Subcutaneous abdominal adipose tissue (tissue), 5 donors: Measurements from ENCODE around the gene INAVA.

Source experiments
- H3K27ac ChIP-seq: one replicate; pipeline ENCODE4 v1.7.0; 2013; ENCODE audit warnings: low read depth, mild to moderate bottlenecking, inconsistent platforms, low read length, moderate library complexity
- H3K27me3 ChIP-seq, 5 donors: one replicate each; pipeline ENCODE4 v1.7.0; 2013; ENCODE audit warnings: low read length in 5 of 5, inconsistent platforms in 1 of 5; ENCODE audit not compliant: control insufficient read depth in 5 of 5, insufficient read depth in 4 of 5
- H3K36me3 ChIP-seq, 5 donors: one replicate each; pipeline ENCODE4 v1.7.0; 2013; ENCODE audit warnings: low read length in 5 of 5; ENCODE audit not compliant: control insufficient read depth in 5 of 5, insufficient read depth in 5 of 5
- H3K4me1 ChIP-seq, 5 donors: one replicate each; pipeline ENCODE4 v1.7.0; 2013; ENCODE audit warnings: low read length in 5 of 5, mild to moderate bottlenecking in 3 of 5, moderate library complexity in 1 of 5; ENCODE audit not compliant: control insufficient read depth in 5 of 5, insufficient read depth in 5 of 5
- H3K4me3 ChIP-seq, 5 donors: one replicate each; pipeline ENCODE4 v1.7.0; 2013; ENCODE audit warnings: low read length in 5 of 5, low read depth in 1 of 5
- H3K9ac ChIP-seq, 5 donors: one replicate each; pipeline ENCODE4 v1.7.0; 2013; ENCODE audit warnings: low read length in 5 of 5, mild to moderate bottlenecking in 4 of 5, moderate library complexity in 3 of 5
- H3K9me3 ChIP-seq, 5 donors: one replicate each; pipeline ENCODE4 v1.7.0; 2013; ENCODE audit warnings: low read length in 5 of 5; ENCODE audit not compliant: control insufficient read depth in 5 of 5
- donor health status: healthy.
- donor health status: healthy.
- donor health status: healthy.
- donor health status: healthy.
- donor health status: healthy.

INAVA gene

DNA sequence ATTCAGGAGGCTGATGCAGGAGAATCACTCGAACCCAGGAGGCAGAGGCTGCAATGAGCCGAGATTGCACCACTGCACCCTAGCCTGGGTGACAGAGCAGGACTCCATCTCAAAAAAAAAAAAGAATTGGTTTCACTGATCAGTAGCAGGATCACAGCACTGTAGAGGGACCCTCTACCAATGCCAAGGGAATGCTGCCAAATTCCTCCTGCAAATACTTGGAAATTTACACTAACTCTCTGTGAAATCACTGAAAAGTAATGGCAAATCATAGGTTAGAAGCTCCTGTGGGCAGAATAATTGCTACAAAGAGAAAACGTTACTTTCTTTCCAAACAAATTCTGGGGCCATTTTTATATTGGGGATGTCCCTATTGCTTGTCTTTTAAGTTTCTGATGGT lies 28.6 kb upstream of the INAVA start:
- Histone ChIP-seq H3K9me3 (no peaks in the 10 kb centered on the region), H3K4me1 (no peaks in the 10 kb centered on the region), H3K9ac (no peak overlapping the region), H3K27me3 (peaks cover 8 to 17% (median 13%) of the 10 kb centered on the region in 5 donors), H3K27ac (no peak overlapping the region), H3K4me3 (no peak overlapping the region), H3K36me3 (peaks cover 3 to 17% (median 12%) of the 10 kb centered on the region in 5 donors)

DNA sequence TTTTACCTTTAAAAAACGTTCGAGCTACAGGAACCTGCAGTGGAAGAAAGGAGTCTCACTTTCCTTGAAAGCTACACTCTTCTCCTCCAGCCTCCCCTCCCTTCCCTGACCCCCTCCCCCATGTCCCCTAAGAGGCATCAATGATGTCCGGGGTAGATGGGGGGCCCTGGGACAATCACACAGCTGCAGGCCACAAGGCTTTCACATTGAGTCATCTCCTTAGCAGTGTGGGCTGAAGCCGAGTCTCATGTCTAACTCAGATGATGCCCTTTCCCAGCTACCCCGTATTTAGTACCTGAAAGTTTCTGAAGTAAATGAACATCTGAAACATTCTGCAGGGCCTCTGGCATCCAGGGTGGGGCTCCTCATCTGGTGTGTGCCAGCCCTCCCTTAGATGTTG lies 28.2 kb upstream of the INAVA start:
- Histone ChIP-seq H3K4me3 (no peak overlapping the region), H3K9me3 (no peaks in the 10 kb centered on the region), H3K27ac (no peak overlapping the region), H3K27me3 (peaks cover 11 to 21% (median 16%) of the 10 kb centered on the region in 5 donors), H3K9ac (no peak overlapping the region), H3K4me1 (no peaks in the 10 kb centered on the region), H3K36me3 (peaks cover 3 to 17% (median 12%) of the 10 kb centered on the region in 5 donors)

DNA sequence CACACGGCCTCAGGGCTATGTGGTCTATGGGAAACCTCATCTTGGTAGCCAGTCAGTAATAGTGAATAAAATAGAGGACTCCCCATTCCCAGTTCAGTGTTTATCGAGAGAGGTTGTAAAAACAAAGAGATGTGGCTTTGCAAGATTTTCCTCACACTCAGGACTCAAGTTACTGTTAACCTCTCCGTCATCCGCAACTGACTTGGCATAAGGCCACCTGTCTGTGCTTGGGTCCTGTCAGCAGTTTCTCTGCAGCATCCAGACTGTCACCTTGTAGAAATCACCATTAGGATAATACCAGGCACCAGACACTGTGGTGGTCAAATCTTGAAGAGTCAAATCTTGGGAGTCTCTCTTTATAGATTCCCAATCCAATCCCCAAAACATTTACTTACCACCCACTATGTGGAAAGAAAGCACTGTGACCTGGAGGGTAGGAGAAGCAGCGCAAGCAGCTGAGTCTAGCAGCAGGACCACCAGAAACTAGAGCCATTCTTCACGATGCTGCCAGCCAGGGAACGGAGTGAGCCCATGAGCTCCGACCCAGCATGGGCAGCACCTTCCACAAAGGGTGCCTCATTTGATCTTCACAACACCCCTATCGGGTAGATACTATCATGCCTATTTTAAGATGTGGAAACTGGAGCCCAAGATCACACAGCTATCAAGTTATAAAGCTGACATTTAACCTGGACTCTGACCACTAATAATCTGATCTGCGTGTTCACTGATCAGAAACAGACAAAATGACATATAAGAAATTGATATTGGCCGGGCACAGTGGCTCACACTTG lies 27.5 kb upstream of the INAVA start:
- no peak overlapping the region for H3K27ac ChIP-seq
- no peaks in the 10 kb centered on the region for H3K4me1 ChIP-seq
- peaks cover 18 to 27% (median 21%) of the 10 kb centered on the region in 5 donors for H3K27me3 ChIP-seq
- no peak overlapping the region for H3K4me3 ChIP-seq
- H3K9ac ChIP-seq: no peak overlapping the region
- H3K9me3 ChIP-seq: no peaks in the 10 kb centered on the region
- H3K36me3 ChIP-seq: peaks cover 3 to 16% (median 12%) of the 10 kb centered on the region in 5 donors

DNA sequence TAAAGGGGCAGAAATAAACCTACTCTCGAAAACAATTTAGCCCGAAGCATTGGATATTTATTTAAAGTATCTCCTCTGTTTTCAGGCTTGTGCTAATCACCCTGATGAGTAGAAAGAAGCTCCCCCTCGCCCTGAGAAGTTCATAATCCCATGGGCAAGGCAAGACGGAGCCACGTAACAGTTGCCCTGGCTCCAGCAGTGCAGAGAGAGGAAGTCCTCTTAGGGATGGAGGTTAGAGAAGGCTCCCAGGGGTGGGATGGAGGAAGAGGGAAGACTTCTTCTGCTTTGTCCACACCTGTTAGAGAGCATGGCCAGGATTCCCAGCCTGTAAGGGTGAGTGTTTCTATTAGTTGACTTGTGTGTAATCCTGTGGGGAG lies 25.3 kb upstream of the INAVA start:
- Histone ChIP-seq H3K27ac (no peak overlapping the region), H3K4me1 (peaks cover 0 to 15% (median 13%) of the 10 kb centered on the region in 5 donors), H3K27me3 (peaks cover 37 to 47% (median 41%) of the 10 kb centered on the region in 5 donors), H3K9me3 (no peaks in the 10 kb centered on the region), H3K36me3 (no peaks in the 10 kb centered on the region), H3K9ac (no peak overlapping the region), H3K4me3 (no peak overlapping the region)

DNA sequence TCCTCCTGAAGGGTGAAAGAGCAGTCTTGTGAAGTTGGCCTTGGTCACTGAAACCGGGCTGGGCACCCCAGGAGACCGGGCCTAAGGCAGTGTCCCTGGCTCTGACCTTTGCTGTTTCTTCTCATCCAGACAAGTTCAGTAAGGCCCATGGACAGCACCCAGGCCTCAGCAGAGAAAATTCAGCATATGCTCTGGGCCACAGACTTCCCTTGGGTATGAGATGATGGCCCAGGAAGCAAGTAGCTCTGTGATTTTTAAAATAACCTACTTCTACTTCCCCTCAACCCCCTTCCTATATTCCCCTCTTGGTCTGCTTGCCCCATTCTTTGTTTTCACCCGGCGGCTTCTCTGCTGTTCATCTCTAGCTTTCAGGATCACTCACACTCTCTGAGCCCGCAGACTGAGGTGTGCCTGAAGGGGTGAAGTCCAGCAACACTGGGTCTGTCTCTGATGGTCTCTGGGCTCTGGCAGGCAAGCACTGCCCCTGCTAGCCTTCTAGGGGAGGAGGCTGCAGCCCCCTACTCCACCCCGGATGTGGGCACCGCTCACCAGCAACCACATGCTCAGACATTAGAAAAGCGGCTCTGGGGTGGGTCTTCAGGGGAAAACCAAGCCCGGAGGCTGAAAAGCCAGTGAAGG lies 24.8 kb upstream of the INAVA start:
- H3K9ac ChIP-seq: no peak overlapping the region
- no peak overlapping the region for H3K27ac ChIP-seq
- H3K4me3 ChIP-seq: no peak overlapping the region
- H3K36me3 ChIP-seq: no peaks in the 10 kb centered on the region
- peaks cover 0 to 15% (median 13%) of the 10 kb centered on the region in 5 donors for H3K4me1 ChIP-seq
- no peaks in the 10 kb centered on the region for H3K9me3 ChIP-seq
- H3K27me3 ChIP-seq: peaks cover 39 to 52% (median 42%) of the 10 kb centered on the region in 5 donors

DNA sequence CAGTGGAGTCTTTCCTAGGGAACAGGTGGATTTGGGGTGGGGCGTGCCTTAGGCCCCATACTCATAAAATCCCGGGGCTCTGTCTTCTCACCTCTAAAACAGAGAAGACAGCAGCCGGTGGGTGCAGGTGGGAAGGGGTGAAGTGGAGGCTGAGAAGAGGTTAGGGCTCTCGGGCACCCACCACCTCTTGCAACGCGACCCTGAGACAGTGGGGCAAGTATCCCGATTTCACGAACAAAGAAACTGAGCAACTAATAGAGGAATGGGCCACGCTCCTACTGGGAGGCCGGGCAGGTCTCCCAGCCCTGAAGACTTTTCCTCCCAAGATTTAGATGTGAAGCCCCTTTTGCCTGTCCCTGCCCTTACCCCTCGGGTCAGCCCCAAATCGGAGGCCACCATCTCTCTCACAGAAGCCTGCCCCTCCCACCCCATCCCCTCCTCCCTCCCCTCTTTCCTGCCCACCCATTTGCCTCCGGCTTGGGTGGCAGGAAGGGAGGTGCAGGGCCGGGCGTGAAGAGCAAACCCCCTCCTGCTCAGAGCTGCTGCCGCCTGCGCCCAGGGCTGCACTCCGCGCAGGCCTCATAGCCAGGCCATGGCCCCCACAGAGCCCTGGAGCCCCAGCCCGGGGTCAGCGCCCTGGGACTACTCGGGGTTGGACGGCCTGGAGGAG lies 22.1 kb upstream of the INAVA start, which contains the start of gene GPR25:
Gene GPR25, plus strand, starts transcription at position 536 of the 670 bp plus-strand sequence. Its CDS starts 57 bp downstream, at position 593.
- peaks cover 0 to 15% (median 13%) of the 10 kb centered on the region in 5 donors for H3K4me1 ChIP-seq
- no peak within 1 kb of the TSS for H3K27ac ChIP-seq
- peak within 1 kb of the TSS in 4 of 5 donors; percentile 44 to 71 (median 60) for H3K4me3 ChIP-seq
- H3K27me3 ChIP-seq: peaks cover 39 to 57% (median 50%) of the 10 kb centered on the region in 5 donors
- no peaks in the 10 kb centered on the region for H3K9me3 ChIP-seq
- H3K9ac ChIP-seq: no peak within 1 kb of the TSS
- no peaks in the 10 kb centered on the region for H3K36me3 ChIP-seq

DNA sequence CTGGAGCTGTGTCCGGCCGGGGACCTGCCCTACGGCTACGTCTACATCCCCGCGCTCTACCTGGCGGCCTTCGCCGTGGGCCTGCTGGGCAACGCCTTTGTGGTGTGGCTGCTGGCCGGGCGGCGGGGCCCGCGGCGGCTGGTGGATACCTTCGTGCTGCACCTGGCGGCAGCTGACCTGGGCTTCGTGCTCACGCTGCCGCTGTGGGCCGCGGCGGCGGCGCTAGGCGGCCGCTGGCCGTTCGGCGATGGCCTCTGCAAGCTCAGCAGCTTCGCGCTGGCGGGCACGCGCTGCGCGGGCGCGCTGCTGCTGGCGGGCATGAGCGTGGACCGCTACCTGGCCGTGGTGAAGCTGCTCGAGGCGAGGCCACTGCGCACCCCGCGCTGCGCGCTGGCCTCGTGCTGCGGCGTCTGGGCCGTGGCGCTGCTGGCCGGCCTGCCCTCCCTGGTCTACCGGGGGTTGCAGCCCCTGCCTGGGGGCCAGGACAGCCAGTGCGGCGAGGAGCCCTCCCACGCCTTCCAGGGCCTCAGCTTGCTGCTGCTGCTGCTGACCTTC lies 21.5 kb upstream of the INAVA start:
- H3K4me1 ChIP-seq: peaks cover 0 to 15% (median 13%) of the 10 kb centered on the region in 5 donors
- no peaks in the 10 kb centered on the region for H3K9me3 ChIP-seq
- no peak overlapping the region for H3K27ac ChIP-seq
- no peak overlapping the region for H3K9ac ChIP-seq
- H3K27me3 ChIP-seq: peaks cover 41 to 62% (median 53%) of the 10 kb centered on the region in 5 donors
- H3K36me3 ChIP-seq: no peaks in the 10 kb centered on the region
- H3K4me3 ChIP-seq: peak overlapping the region in 4 of 5 donors; percentile 44 to 71 (median 60)

DNA sequence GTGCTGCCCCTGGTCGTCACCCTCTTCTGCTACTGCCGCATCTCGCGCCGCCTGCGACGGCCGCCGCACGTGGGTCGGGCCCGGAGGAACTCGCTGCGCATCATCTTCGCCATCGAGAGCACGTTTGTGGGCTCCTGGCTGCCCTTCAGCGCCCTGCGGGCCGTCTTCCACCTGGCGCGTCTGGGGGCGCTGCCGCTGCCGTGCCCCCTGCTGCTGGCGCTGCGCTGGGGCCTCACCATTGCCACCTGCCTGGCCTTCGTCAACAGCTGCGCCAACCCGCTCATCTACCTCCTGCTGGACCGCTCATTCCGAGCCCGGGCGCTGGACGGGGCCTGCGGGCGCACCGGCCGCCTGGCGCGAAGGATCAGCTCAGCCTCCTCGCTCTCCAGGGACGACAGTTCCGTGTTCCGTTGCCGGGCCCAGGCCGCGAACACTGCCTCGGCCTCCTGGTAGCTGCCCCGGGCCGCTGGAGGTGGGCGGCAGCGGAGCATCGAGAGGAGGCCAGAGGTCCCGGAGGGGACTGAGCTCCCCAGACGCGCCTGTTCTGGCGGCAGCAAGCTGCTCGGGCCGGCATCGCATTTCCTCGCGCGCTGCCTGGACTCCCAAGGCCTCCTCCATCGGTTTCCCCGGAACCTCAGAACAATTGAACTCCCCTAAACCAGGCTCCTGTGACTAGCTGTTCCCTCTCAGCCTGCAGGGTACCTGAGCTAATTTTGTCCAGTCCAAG lies 20.9 kb upstream of the INAVA start:
- Histone ChIP-seq H3K9me3 (no peaks in the 10 kb centered on the region), H3K36me3 (no peaks in the 10 kb centered on the region), H3K27me3 (peaks cover 42 to 64% (median 56%) of the 10 kb centered on the region in 5 donors), H3K4me3 (peak overlapping the region in 4 of 5 donors; percentile 44 to 71 (median 60)), H3K9ac (no peak overlapping the region), H3K4me1 (peaks cover 0 to 15% (median 13%) of the 10 kb centered on the region in 5 donors), H3K27ac (no peak overlapping the region)

DNA sequence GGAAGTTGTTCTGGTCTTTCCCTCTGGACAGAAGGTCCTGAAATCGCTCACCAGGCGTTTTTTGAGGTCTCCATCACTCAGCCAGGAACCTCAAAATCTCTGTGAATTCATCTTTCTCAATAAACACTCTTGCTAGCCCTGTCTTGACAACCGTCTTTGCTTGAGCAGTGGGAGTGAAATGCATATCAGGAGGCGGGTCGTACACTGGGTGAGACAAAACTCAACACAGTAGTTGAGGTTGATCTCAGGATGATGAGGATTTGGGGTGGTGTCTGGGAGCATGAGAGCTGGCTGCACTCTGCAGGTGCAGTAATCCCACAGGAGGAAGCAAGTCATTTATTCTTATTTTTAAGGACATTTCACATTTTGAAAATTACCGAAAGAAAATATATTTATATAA lies 20.0 kb upstream of the INAVA start:
- Histone ChIP-seq H3K4me1 (peaks cover 0 to 15% (median 13%) of the 10 kb centered on the region in 5 donors), H3K27ac (no peak overlapping the region), H3K9me3 (no peaks in the 10 kb centered on the region), H3K36me3 (no peaks in the 10 kb centered on the region), H3K4me3 (no peak overlapping the region), H3K27me3 (peaks cover 37 to 59% (median 52%) of the 10 kb centered on the region in 5 donors), H3K9ac (no peak overlapping the region)
